Prostate gland (tissue), 2 donors: Measurements from ENCODE around the gene CEP250. TPM values are rescaled to one million over a fixed set of nuclear protein-coding genes. Genes with fewer than 3 reads are reported as not detected.

ENCODE experiments used
- DNase-seq: peaks from one replicate; pipeline ENCODE4 v3.0.0-alpha.2; 2019; ENCODE audit warnings: low spot score
- H3K27ac ChIP-seq, 2 donors: fragments of 200-600 bp; sonication (generic); 2 replicates each; pipeline ENCODE4 v1.5.1; 2017 to 2019
- H3K27me3 ChIP-seq: fragments of 200-600 bp; sonication (generic); replicated peaks from 2 replicates; pipeline ENCODE4 v1.5.1; 2019; ENCODE audit not compliant: insufficient read depth
- H3K36me3 ChIP-seq, 2 donors: fragments of 200-600 bp; sonication (generic); 1 replicate in 1 of 2; 2 replicates in 1 of 2; pipeline versions ENCODE4 v1.5.1 to v1.8.1; 2017 to 2019
- H3K4me1 ChIP-seq: fragments of 200-600 bp; sonication (generic); replicated peaks from 2 replicates; pipeline ENCODE4 v1.5.1; 2019
- H3K4me3 ChIP-seq, 2 donors: fragments of 200-600 bp; sonication (generic); 2 replicates each; pipeline ENCODE4 v1.5.1; 2017 to 2019
- H3K9me3 ChIP-seq: fragments of 200-600 bp; sonication (generic); 2 replicates; pipeline ENCODE4 v1.5.1; 2017
- POLR2A ChIP-seq: fragments of 450-650 bp; IDR thresholded peaks from one replicate; pipeline ENCODE4 v1.6.1; 2016; ENCODE audit warnings: antibody characterized with exemption, mild to moderate bottlenecking
- POLR2AphosphoS5 ChIP-seq: sonication (generic); formaldehyde crosslinking; IDR thresholded peaks from one replicate; pipeline ENCODE4 v1.6.1; 2017; ENCODE audit warnings: antibody characterized with exemption
- WGBS: methylation state at CpG from one replicate; pipeline ENCODE4 v1.1.5; 2018; 5-methylcytosine and 5-hydroxymethylcytosine counted together
- intact Hi-C: fragments of 100-400 bp; cut with DNase I; formaldehyde crosslinking; loops from one replicate; pipeline ENCODE4 v1.14.2; 2022
- total RNA-seq, 2 donors: library from RNA; depleted of rRNA; stranded (reverse); fragments of >200 nt; gene quantifications; one replicate each; pipeline ENCODE4 v1.1.0, GENCODE V29; 2016
- TF ChIP-seq, protein P1 (sequence below), 4 experiments: fragments of 200-600 bp in 2 of 4; fragments of 450-650 bp in 2 of 4; sonication (generic) in 2 of 4; IDR thresholded peaks; 1 replicate in 3 of 4; 2 replicates in 1 of 4; pipeline ENCODE4 v1.5.1; 2016 to 2019; ENCODE audit warnings: antibody characterized with exemption in 4 of 4, mild to moderate bottlenecking in 2 of 4, moderate library complexity in 2 of 4

The CEP250 gene
- total RNA-seq, 2 donors from 2014 or later = 35.2 to 36.9 TPM

- no peak for DNase-seq
- intact Hi-C loops = no loop called here
- TF ChIP-seq, protein P1, sequence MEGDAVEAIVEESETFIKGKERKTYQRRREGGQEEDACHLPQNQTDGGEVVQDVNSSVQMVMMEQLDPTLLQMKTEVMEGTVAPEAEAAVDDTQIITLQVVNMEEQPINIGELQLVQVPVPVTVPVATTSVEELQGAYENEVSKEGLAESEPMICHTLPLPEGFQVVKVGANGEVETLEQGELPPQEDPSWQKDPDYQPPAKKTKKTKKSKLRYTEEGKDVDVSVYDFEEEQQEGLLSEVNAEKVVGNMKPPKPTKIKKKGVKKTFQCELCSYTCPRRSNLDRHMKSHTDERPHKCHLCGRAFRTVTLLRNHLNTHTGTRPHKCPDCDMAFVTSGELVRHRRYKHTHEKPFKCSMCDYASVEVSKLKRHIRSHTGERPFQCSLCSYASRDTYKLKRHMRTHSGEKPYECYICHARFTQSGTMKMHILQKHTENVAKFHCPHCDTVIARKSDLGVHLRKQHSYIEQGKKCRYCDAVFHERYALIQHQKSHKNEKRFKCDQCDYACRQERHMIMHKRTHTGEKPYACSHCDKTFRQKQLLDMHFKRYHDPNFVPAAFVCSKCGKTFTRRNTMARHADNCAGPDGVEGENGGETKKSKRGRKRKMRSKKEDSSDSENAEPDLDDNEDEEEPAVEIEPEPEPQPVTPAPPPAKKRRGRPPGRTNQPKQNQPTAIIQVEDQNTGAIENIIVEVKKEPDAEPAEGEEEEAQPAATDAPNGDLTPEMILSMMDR (IDR thresholded peaks at IDR 0.05) = no peak
- TF ChIP-seq POLR2A (no peak), POLR2AphosphoS5 (no peak)
- no peak overlapping the region for H3K27ac ChIP-seq
- no peaks in the 10 kb centered on the region for H3K4me1 ChIP-seq
- no peaks in the 10 kb centered on the region for H3K9me3 ChIP-seq
- 66% methylated on average over 12 of the region's 12 CpGs for WGBS
- no peak overlapping the region for H3K4me3 ChIP-seq
- H3K36me3 ChIP-seq = no peaks in the 10 kb centered on the region
- no peaks in the 10 kb centered on the region for H3K27me3 ChIP-seq
Measured at GRCh38 chr20:35527122-35527769, 71.8 kb downstream of the CEP250 start.

DNA sequence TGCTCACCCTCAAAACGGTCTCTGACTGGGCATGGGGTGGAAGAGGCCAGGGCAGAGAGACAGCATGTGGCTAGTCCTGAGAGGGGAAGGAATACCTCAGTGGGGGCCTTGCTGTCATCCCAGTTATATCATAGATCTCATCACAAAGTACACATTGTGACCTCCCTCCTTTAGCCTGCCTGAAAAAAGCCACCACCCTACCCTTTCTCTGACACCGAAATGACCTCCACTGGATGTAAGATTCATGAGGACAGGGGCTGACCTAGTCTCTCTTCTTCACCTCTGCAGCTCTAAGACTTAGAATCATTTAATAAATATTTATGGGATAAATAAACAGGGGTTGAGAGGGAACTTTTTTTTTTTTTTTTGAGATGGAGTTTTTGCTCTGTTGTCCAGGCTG, 74.2 kb downstream of the CEP250 start, which contains the start of gene C20orf173:
Gene C20orf173, minus strand, starts transcription at position 101 of the 400 bp plus-strand sequence. CDS start 279 bp downstream, outside the sequence.
- Histone ChIP-seq H3K36me3 (no peaks in the 10 kb centered on the region), H3K27me3 (no peaks in the 10 kb centered on the region), H3K27ac (no peak within 1 kb of the TSS), H3K4me1 (no peaks in the 10 kb centered on the region), H3K4me3 (no peak within 1 kb of the TSS), H3K9me3 (no peaks in the 10 kb centered on the region)
- intact Hi-C loops = no loop called here
- no peak for DNase-seq
- 87% methylated on average over 2 of the region's 2 CpGs for WGBS
- TF ChIP-seq, protein P1 (IDR thresholded peaks at IDR 0.05) = no peak
- TF ChIP-seq POLR2AphosphoS5 (no peak), POLR2A (no peak)

GRCh38 chr20:35539756-35540212, 84.4 kb downstream of the CEP250 start:
- H3K4me3 ChIP-seq = no peak overlapping the region
- TF ChIP-seq POLR2AphosphoS5 (no peak), POLR2A (no peak)
- TF ChIP-seq, protein P1 (IDR thresholded peaks at IDR 0.05) = no peak
- H3K9me3 ChIP-seq = no peaks in the 10 kb centered on the region
- H3K27ac ChIP-seq = no peak overlapping the region
- H3K27me3 ChIP-seq = no peaks in the 10 kb centered on the region
- peaks cover 6% of the 10 kb centered on the region for H3K4me1 ChIP-seq
- intact Hi-C loops = loop anchor here (5.0 to 10.0 kb wide), 2 partner anchors 75 to 123 kb away; partner anchors contain the start of genes CPNE1 and RBM12
- whole genome bisulfite sequencing = 51% methylated on average over 11 of the region's 11 CpGs
- no peaks in the 10 kb centered on the region for H3K36me3 ChIP-seq
- no peak for DNase-seq

- DNase-seq = no peak
- Histone ChIP-seq H3K27me3 (no peaks in the 10 kb centered on the region), H3K4me1 (peaks cover 6% of the 10 kb centered on the region), H3K4me3 (peak overlapping the region; percentile 62 to 91), H3K9me3 (no peaks in the 10 kb centered on the region), H3K27ac (peak overlapping the region in 1 of 2 donors; percentile 70), H3K36me3 (no peaks in the 10 kb centered on the region)
- intact Hi-C loops = loop anchor here (5.0 to 10.0 kb wide), 2 partner anchors 76 to 121 kb away; partner anchors contain the start of genes CPNE1 and RBM12
- TF ChIP-seq POLR2A (no peak), POLR2AphosphoS5 (no peak)
- TF ChIP-seq, protein P1 (IDR thresholded peaks at IDR 0.05) = no peak
- WGBS = 31% methylated on average over 13 of the region's 13 CpGs
Measured at GRCh38 chr20:35541118-35541782, 85.9 kb downstream of the CEP250 start.
